ENCODE measurements around the gene ZNF574.

The ZNF574 gene

GRCh38 chr19:42122691-42123607 is 47.0 kb downstream of the ZNF574 start:
- in situ Hi-C loops (cut with MboI; ENCODE audit: low sequenced_read_pairs) = no loop called here

DNA sequence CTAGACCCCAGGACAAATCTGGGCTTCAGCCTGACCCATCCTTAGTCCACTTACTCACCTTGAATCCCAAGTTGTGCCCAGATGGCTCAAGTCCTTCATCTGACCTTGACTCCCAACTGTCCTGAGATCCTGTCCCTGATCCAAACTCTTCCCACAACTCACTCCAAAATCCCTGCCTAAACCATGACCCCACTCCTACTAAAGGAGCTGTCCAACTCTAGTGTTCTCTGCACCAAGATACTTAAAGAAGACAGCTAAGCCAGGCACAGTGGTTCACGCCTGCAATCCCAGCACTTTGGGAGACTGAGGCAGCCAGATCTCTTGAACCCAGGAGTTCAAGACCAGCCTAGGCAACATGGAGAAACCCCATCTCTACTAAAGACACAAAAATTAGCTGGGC is 47.8 kb downstream of the ZNF574 start:
- in situ Hi-C loops (cut with MboI; ENCODE audit: low sequenced_read_pairs) = no loop called here

DNA sequence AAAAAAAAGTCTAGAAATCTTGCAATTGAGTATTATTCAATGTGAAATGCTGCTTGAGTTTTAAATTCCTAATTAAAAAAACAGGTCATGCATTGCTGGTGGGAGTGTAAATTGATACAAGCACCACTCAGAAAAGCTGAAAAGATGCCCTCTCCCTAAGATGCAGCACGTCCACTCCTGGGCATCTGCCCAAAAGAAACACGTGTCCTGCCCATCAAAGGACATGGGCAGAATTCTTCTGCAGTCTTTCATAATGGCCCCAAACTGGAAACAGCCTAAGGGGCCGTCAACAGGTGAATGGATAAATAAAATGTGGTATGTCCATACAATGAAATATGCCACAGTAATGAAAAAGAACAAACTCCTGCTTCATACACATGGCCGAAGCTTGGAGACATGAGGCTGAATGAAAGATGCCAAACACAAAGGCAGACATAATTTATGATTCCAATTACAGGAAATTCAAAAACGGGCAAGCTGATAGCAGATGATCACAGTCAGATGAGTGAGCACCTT is 48.5 kb downstream of the ZNF574 start:
- in situ Hi-C loops (cut with MboI; ENCODE audit: low sequenced_read_pairs) = no loop called here

- in situ Hi-C loops (cut with MboI; ENCODE audit: low sequenced_read_pairs) = no loop called here
These were observed 49.6 kb downstream of the ZNF574 start for GRCh38 chr19:42125536-42125935.

DNA sequence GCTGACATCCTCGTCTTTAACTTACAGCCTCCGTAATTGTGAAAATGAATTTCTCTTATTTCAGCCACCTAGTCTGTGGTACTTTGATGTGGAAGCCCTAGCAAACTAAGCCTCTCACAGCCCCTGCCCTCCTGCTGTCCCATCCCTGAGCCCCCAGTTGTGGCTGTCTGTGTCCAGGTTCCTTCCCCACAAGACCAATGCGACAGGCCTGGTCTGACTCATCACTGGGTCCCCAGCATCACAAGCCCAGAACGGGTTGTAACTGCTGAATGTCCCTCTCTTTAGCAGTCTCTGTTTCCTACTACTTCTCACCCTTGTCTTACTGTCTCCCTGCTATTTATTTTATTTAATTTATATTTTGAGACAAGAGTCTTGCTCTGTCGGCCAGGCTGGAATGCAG is 50.6 kb downstream of the ZNF574 start:
- in situ Hi-C loops (cut with MboI; ENCODE audit: low sequenced_read_pairs) = no loop called here

GRCh38 chr19:42129399-42130253 is 53.7 kb downstream of the ZNF574 start:
- in situ Hi-C loops (cut with MboI; ENCODE audit: low sequenced_read_pairs) = no loop called here

GRCh38 chr19:42130254-42130573 is 54.2 kb downstream of the ZNF574 start:
- in situ Hi-C loops (cut with MboI; ENCODE audit: low sequenced_read_pairs) = no loop called here

Data from HL-60/S4 treated with phorbol 12-myristate 13-acetate at 8.2 ng/mL for 4 days and 3 days (cell line).